HG03520 (cell line): ENCODE results near the gene UROC1.

ENCODE experiments used
- ATAC-seq: cut with Tn5 transposase; IDR thresholded peaks from one replicate; pipeline ENCODE4 v1.9.1; 2021; ENCODE audit warnings: mild to moderate bottlenecking, moderate library complexity; ENCODE audit not compliant: unreplicated experiment

The UROC1 gene

DNA sequence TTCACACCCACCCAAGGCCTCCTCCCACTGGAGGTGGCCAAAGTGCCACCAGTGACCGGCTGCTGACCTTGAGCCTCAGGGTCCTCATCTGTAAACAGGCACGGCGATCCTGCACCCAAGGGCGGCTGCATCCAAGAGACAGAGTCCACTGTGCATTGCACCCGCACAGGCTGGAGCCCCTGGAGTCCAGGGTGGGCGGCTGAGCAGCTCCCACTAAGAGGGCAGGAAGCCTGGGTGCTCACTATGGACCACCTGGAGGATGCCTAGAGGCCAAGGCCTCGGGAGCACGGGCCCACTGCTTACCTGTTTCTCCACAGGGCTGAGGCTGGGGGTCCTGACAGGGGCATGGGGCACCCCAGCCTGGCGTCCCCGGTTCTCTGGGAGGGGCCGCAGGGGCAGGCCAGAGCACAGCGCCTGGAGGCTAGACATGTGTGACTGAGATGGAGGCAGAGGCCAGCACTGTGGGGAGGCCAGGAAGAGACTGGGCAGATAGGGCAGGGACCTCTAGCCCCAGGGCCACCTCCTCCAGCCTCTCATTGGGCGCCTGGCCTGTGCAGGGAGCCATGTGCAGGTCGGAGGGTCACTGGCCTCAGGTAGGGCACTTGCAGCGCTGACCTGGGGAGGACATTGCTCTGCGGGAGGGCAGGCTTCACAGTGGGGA, at the start of gene UROC1:
Gene UROC1 (minus strand): TSS at position 483 of the 661 bp plus-strand sequence. CDS start 54 bp downstream, at position 429.
- no peak for ATAC-seq

DNA sequence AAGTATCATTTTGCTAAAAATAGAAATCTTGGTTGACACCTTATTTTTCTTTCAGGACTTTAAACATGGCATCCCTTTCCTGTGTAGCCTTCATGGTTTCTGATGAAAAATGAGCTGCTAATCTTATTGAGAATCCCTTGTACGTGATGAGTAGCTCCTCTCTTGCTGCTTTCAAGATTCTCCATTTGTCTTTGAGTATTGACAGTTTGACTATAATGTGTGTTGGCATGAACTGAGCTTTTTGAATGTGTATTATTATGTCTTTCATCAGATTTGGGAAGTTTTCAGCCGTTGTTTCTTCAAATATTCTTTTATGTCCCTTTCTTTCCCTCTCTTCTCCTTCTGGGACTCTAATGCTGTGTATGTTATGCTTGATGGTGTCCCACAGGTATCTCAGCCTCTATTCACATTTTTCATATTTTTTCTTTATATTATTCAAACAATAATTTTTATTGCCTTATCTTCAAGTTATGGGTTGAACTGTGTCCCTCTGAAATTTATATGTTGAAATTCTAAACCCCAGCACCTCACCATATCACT, 45.2 kb upstream of the UROC1 start:
- ATAC-seq, result no peak

DNA sequence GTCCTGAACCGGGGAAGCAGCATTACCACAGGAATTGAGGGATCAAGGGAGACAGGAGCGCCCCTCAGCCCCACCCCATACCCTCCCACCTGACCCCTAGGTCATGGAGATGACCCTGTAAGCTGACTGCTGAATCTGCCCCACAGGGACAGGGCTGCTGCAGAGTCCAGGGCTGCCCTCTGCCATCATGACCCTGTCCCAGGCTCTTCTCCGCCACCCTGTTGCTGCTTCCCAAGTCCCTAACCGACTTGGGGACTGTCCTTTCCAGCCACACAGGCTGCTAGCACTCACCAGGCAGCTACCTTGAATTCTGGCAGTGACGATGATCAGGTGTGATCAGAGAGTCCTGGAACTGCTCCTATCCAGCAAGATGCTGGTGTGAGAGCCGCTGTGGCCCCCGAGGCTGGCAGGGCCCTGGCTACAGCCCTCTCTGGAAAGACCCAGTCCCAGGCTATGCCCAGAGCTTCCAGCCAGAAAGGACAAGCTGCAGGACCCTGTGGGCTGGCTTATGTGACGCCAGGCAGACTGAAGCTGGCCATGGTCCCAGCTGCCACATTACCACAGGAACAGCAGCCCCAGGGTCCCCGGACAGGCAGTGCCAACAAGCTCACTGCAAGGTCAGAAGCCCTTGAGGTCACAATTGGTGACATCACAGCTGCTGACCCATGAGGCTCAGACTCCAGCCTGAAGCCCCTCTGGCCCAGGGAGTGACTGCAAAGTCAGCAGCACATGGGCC, 40.9 kb upstream of the UROC1 start, which contains the start of gene C3orf22:
Gene C3orf22 (minus strand): TSS at position 597 of the 736 bp plus-strand sequence. CDS start 5,542 bp downstream, outside the sequence.
- ATAC-seq, result no peak

DNA sequence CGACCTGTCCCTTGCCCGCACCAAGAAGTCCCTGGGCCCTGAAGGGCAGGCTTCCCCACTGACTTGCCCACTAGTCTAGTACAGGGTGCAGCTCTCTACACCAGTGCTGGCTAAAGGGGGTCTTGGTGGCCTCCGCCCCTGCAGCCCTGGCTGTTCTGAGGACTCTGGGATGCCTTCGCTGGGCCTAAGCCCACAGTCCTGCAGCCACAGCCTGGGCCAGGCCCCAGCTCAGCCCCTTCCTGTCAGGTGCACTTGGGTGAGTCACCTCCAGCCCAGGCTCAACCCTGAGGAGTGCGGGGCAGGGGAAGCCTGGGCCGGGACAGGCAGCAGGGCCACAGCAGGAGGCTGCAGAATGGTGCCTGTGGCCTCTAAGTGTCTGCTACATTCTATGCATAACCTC, 40.2 kb upstream of the UROC1 start:
- no peak for ATAC-seq

DNA sequence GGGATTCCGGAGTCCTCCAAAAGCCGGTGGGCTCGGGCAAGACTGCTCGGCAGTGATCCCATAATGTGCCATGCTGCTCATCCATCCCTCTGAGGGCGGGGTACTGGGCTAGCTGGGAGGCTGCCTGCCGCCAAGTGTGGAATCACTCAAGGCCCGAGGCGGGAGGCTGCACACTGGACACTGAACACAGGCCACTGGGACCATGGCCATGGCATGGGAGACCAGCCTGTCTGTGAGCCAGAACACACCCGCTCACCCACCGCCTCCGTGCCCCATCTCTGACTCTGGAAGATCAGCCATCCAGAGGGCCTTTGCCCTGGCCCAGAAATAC, 39.8 kb upstream of the UROC1 start:
- ATAC-seq, result no peak

DNA sequence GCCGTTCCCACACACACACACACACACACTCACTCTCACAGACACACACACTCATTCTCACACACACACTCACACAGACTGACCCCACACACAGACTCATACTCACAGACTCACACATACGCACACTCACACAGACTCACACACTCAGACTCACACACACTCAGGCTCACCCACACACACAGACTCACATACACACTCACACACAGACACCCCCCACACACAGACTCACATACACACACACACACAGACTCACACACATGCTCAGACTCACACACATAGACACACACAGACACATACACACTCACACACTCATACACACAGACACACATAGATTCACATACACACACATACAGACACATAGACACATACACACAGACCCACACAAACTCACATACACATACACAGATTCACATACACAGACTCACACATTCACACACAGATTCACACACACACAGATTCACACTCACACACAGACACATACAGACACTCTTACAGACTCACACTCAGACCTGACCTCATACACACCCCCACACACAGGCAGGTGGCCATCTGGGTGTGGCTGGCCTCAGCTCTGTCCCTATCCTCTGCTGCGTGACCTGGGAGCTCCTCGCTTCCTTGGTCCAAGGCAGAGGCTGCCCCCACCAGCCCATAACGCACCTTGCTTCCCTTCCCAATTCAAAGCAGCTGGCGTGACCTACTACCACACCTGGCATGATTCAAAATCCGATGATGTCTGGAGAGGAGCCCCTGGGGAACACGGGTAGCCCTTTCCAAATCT, 39.3 kb upstream of the UROC1 start:
- ATAC-seq, result no peak

DNA sequence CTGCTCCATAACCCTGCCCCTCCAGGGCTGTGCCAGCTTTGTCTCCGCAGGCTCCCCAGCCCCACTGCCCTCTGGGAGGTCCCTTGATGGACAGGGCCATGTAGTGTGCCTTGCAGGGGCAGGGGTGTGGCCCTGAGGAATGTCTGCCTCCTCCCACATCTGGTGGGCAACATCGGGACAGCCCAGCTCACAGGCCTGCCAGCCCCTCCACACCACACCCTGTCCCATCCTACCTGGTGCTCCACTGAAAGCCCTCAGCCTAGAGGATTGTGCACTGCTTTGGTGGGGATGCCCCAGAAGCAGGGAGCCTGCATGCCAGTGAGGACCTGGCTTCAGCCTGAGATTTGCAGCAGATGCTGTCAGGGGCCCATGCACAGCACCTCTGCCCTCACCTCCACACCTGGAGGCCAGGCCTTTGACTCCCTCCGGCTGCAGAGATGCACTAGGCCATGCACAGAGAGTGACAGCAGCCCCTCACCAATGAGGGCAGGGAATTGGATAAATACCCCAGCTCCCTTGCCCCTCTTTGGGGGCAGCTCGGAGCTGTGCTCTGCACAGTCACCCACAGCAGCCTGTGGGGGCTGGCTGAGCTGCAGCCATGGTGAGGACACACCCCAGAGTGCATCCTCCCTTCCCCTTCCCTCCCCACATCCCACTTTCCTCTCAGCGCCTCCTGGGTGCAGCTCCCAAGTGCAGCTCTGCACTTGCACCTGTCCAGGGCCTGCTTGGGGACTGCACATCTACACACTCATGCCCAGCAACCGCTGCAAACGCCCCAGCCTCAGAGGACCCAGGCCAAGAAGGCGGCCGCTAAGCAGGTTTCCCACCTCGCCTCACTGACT, 38.4 kb upstream of the UROC1 start:
- no peak for ATAC-seq

DNA sequence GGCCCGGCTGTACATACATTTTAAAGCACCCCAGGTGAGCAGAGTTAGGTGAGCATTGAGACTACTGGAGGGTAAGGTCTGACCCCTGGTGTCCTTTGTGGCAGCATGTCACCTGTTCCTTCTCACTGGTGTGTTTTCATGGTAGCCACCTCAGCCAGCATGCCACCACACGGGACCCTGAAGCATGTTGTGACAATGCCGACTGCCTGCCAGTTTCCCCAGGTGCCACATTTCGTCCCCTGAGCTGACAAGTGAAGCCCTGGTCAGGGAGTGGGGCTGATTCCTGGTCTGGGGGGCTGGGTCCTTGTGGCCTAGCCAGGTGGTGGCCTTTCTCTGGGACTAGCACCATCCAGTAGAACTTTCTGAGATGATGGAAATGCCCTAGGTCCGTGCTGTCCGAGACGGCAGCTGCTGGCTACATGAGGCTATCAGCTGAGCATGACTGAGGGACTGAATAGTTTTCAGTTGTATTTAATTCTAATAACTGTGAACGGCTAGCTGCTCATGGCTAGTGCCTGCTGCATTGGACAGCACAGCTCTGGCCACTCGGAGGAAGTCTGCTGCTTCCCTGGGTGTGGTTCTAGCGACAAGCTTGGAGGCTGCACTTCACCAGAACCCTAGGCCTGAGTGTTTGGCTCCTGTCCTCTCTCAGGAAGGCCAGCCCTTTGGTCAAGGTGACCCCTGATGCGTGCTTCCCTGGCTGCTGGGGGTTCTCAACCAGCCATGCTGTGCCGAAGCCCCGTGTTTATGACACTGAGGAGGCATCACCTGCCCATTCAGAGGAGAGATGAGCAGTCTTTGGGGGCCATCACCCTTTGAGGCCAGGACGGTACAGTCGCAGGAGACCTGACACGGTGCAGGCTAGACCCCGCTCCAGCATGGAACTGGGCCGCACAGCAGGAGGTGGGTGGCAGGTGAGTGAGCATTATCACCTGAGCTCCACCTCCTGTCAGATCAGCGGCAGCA, 37.3 kb upstream of the UROC1 start:
- no peak for ATAC-seq

DNA sequence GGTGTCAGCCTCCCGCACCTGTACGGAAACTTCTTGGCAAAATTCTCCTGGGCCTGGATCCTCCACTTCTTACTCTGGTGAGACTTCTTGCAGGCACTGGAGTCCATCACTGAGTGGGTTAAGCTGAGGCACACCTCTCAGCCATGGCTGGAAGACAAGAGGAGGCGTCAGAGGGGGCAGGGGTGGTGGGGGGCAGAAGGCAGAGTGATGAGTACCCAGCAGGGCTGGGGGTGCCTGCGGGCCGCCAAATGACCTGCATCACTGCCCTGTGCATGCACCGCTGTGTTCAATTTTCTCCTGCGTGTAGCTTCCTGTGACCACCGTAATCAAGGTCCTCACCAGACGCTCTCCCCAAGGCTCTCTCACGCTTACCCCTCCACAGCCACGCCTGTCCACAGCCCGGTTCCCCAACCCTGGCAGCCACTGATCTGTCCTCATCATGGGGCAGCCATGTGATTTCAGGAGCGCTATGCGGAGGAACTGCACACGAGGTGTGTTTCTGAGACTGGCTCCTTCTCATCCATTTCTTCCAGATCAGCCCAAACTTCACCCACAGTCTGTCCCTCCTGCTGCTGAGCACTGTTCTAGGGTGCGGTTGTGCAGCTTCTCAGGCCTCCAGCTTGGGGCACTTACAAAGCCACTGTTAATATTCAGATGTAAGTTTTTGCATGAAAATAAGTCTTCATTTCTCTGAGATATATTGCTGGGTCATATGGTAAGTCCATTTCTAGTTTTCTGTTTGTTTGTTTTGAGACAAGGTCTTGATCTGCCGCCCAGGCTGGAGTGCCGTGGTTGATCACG, 35.9 kb upstream of the UROC1 start:
- ATAC-seq, result no peak

DNA sequence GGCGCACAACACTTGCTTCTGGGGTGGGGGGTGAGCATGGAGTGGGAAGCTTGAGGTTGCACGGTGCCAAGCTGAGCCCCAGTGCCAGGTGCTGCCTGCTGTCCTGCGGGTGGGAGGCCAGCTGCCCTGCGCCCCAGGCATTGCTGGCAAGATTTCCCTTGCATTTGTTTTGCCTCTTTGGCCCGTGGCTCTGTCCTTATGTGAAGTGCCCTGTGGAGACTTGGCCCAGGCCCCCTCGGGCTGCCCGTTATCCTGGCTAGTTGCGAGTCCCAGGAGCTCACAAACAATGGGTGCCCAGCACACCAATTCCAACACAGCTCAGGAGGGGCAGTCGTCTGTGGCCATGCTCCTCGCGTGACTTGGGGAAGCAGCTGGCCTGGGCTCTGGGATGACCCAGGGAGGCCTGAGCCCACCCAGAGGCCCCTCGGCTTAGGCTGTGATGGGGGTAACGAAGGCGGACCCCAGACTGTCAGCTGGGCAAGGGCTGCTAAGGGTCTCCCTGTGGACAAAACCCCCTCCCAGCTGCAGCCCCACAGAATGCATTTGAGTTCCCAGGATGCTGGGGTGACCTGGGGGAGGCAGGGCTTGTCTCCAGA, 35.2 kb upstream of the UROC1 start:
- no peak for ATAC-seq

DNA sequence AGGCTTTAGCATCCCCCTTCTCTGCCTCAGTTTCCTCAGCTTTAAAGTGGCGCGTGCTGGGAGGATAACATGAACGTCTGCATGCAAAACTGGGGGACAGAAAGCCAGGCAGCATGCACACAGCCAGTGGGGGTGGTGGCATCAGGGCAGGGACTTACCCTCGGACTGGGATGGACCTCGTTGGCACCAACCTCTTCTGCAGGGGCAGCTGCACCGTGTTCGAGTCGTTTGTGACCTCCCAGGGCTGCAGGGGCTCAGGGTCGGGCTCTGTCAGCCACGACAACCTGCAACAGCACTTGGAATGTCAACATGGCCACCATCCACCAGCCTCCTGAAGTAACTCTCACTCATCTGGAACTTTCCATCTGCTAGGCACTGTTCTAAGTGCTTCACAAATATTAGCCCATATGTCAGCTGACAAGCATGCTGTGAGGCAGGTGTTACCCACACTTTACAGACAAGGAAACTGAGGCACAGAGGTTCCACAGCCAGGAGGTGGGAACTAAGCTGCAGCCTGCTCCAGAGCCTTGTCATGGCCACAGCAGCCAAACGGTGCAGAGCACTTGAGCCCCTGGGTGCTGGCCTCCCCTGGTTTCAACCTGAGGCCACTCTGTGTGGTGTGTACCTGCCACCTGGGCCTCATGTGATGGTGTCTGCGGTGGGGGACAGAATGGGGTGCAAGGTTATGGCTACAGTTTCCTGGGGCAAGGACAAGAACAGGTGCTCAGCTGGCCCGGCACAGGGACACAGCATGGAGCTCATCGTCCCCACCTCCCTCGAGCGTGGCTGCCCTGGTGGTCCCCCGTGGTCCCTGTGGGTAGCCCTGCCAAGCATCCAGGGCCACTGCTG, 34.5 kb upstream of the UROC1 start:
- ATAC-seq, result no peak

DNA sequence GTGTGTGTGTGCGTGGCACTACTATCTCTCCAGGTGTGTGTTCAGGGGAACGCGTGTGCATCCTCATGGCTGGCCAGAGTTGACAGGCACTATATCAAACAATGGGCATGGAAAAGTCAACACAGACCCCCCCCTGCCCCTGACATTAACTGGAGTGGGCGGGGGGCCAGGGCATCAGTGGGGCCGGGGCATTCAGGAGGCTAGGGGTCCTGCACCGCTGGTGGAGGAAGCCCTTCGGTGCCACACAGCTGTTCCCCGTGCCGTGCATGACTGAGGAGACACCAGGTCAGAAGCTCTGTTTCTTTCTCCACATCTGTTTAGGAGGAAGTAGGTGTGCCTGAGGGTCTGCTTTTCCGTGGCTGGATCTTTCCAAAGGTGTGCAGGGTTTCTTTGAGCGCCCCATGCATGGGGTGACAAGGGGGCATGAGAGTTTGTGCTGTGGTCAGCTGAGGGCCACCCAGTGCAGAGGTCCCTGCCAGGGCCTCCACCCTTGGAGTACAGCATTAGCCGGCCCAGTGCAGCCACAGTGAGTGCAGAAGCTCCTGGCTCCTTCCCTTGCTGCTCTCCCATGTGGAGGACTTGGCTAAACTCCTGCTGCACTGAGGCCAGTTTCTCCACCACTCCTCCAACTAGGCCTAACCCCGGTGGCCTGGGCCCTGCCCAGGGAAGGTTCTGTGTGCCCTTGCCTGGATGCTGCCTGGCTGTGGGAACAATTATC, 33.7 kb upstream of the UROC1 start:
- no peak for ATAC-seq

DNA sequence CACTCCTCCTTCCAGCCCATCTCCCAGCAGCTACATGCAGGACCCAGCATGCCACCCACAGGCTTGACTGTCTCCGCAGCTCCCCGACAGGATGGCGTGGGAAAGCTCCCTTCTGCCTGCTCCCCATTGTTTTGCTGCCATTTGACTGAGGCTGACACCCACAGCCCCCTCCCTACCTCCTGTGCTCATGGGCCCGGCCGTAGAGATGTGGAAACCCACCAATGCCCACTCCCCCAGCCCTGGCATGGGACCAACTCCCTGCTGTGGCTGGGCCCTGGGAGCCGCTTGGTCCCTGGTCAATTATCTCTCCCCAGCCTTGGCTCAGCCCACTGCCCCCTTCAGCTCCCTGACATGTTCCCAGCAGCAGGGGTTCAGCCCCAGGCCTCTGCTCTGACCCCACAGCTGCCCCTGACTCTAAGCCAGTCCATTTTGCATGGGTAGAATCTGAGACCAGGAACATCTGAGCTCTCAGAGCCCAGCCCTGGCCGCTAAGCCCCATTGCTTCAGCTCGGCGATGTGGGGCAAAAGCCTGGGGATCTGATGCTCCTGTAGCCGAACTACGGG, 33.0 kb upstream of the UROC1 start:
- ATAC-seq, result no peak

DNA sequence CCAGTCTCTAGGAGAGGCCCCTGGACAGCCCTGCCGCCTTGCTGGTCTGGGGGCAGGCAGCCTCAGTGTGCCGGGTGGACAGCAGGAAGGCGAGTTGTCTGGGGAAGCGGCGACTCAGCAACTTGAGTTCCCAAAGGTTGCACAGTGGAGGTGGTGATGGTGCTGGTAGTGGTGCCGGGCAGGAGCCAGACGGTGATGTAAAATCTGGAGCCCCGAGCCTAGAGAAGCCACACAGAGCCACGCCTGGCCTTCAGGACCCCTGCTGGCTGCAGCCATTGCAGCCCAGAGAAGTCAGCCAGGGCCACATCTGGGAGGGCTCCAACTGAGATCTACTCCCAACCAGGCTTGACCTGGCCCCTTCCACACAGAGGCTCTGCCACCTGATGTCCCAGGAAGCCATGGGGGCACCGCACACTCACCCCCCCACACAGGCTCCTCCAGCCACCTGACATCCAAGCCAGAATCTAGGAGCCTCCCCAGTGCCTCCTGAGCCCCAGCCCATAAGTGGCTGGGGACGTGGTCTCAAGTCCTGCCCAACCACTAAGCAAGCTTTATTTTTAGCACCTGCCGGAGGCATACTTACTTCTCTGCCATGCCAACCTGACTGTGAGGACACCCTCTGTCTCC, 32.4 kb upstream of the UROC1 start:
- no peak for ATAC-seq

DNA sequence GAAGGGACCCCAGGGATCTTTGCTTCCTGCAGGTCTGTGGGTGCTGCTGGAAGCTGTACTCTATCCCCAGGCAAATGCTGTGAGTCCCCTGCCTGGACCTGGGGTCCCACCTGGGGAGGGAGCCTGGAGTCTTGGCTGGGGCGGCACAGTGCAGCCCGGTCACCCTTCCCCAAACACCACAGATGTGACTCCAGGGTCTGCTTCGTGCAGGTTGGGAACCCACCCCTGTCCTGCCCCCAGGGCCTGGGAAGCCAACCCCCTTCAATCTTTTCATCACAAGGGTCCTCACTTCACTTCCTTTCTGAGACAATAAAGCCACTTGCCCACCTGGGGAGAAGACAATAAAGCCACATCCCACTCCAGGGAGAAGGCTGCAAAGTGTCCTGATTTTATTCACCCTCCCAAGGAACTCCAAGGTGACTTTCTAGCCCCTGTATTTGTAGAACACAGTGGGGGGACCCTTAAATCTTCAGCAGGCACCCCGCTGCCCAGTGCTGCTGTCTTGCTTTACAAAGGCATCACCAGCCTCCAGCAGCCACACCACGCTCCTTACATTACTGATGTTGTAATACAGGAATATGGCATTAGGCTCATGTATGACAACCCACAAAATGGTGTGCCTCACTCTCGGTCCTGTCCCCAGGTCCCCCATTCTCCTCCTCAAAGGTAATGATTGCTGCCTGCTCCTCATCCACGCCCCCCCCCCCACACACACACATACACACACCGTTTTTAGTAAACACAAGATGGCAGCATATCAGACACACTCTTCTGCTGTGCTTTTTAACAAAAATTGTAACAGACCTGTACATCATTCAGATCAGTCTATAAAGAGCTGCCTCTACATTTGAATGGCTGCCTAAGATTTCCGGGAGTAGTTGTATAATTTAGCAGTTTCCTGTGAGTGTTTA, 31.2 kb upstream of the UROC1 start:
- no peak for ATAC-seq
